GM23338 (cell line): ENCODE data around the gene ABCB11. TPM values are rescaled to one million over a fixed set of nuclear protein-coding genes. Genes with fewer than 3 reads are reported as not detected.

Experiments
- ATAC-seq: fragments of 200-7000 bp; cut with Tn5 transposase; 3 replicates; pipeline ENCODE4 v1.9.1; 2020
- DNase-seq: peaks from one replicate; pipeline ENCODE4 v3.0.0-alpha.2; 2015; ENCODE audit warnings: low spot score
- H2AFZ ChIP-seq: fragments of 200-600 bp; sonication (generic); 2 replicates; pipeline ENCODE4 v1.8.0; 2016; ENCODE audit warnings: antibody characterized with exemption, mild to moderate bottlenecking, moderate library complexity
- H3F3A ChIP-seq: fragments of 200-600 bp; sonication (generic); replicated peaks from 2 replicates; pipeline ENCODE4 v1.8.0; 2017; ENCODE audit warnings: antibody characterized with exemption, mixed run types, low read depth
- H3K27ac ChIP-seq: fragments of 200-600 bp; sonication (generic); 2 replicates; pipeline ENCODE4 v1.6.1; 2016; ENCODE audit warnings: low read depth
- H3K27me3 ChIP-seq: fragments of 200-600 bp; sonication (generic); 2 replicates; pipeline ENCODE4 v1.8.0; 2016; ENCODE audit warnings: mild to moderate bottlenecking, mixed run types, moderate library complexity; ENCODE audit not compliant: insufficient read depth
- H3K36me3 ChIP-seq: fragments of 200-600 bp; sonication (generic); 2 replicates; pipeline ENCODE4 v1.8.0; 2016; ENCODE audit warnings: mild to moderate bottlenecking; ENCODE audit not compliant: insufficient read depth
- H3K4me1 ChIP-seq: fragments of 200-600 bp; sonication (generic); 2 replicates; pipeline ENCODE4 v1.8.0; 2016; ENCODE audit warnings: mild to moderate bottlenecking, moderate library complexity; ENCODE audit not compliant: insufficient read depth
- H3K4me2 ChIP-seq: fragments of 200-600 bp; sonication (generic); 2 replicates; pipeline ENCODE4 v1.7.1; 2017; ENCODE audit warnings: mixed run types
- H3K4me3 ChIP-seq: fragments of 200-600 bp; sonication (generic); 2 replicates; pipeline ENCODE4 v1.6.1; 2016; ENCODE audit warnings: mixed run types
- H3K79me2 ChIP-seq: fragments of 200-600 bp; sonication (generic); replicated peaks from 2 replicates; pipeline ENCODE4 v1.8.0; 2017; ENCODE audit warnings: mild to moderate bottlenecking; ENCODE audit not compliant: insufficient read depth
- H3K9me2 ChIP-seq: fragments of 200-600 bp; sonication (generic); 2 replicates; pipeline ENCODE4 v1.8.0; 2017; ENCODE audit not compliant: insufficient read depth
- H4K20me1 ChIP-seq: fragments of 200-600 bp; sonication (generic); replicated peaks from 2 replicates; pipeline ENCODE4 v1.8.0; 2017; ENCODE audit warnings: mild to moderate bottlenecking; ENCODE audit not compliant: insufficient read depth
- H3K27ac Mint-ChIP-seq: 2 replicates; pipeline ENCODE4 v1.8.0; 2020; ENCODE audit warnings: inconsistent platforms, mild to moderate bottlenecking, moderate library complexity, mixed read lengths
- H3K27me3 Mint-ChIP-seq: 3 replicates; pipeline ENCODE4 v1.8.0; 2022; ENCODE audit warnings: low read depth, mild to moderate bottlenecking, moderate library complexity, mixed read lengths, inconsistent platforms; ENCODE audit not compliant: insufficient read depth, poor library complexity
- H3K36me3 Mint-ChIP-seq: 3 replicates; pipeline ENCODE4 v1.8.0; 2021; ENCODE audit warnings: low read depth, mild to moderate bottlenecking, inconsistent platforms, moderate library complexity, mixed read lengths
- H3K4me1 Mint-ChIP-seq: 3 replicates; pipeline ENCODE4 v1.8.0; 2020; ENCODE audit warnings: mild to moderate bottlenecking, inconsistent platforms, mixed read lengths
- H3K4me3 Mint-ChIP-seq: 3 replicates; pipeline ENCODE4 v1.8.0; 2021; ENCODE audit warnings: moderate library complexity, mild to moderate bottlenecking, inconsistent platforms, mixed read lengths
- H3K9me3 Mint-ChIP-seq: 3 replicates; pipeline ENCODE4 v1.8.0; 2020; ENCODE audit warnings: moderate library complexity, mild to moderate bottlenecking, inconsistent platforms, mixed read lengths
- CREB1 ChIP-seq: fragments of 250-450 bp; sonication (Bioruptor Pico); IDR thresholded peaks from 2 replicates; pipeline ENCODE4 v1.5.0; 2020; ENCODE audit warnings: low read depth, mild to moderate bottlenecking, moderate library complexity
- CTCF ChIP-seq, 2 experiments: fragments of 200-600 bp in 1 of 2; sonication (generic) in 1 of 2; conservative IDR thresholded peaks; 2 replicates each; pipeline versions ENCODE4 v1.5.1 to v1.6.1; 2016 to 2017; ENCODE audit warnings: antibody characterized with exemption in 2 of 2, low read depth in 2 of 2, mild to moderate bottlenecking in 2 of 2, moderate library complexity in 1 of 2
- ETS1 ChIP-seq: IDR thresholded peaks from 2 replicates; pipeline ENCODE4 v1.6.1; 2016; ENCODE audit warnings: antibody characterized with exemption
- EZH2 ChIP-seq: fragments of 200-600 bp; sonication (generic); IDR thresholded peaks from one replicate; pipeline ENCODE4 v1.8.0; 2017; ENCODE audit warnings: antibody characterized with exemption, mild to moderate bottlenecking, low read depth; ENCODE audit not compliant: unreplicated experiment
- EZH2phosphoT487 ChIP-seq: fragments of 200-600 bp; sonication (generic); IDR thresholded peaks from one replicate; pipeline ENCODE4 v1.8.1; 2018; ENCODE audit warnings: antibody characterized with exemption; ENCODE audit not compliant: unreplicated experiment
- JUNB ChIP-seq: IDR thresholded peaks from one replicate; pipeline ENCODE4 v1.6.1; 2016; ENCODE audit warnings: antibody characterized with exemption; ENCODE audit not compliant: unreplicated experiment
- NANOG ChIP-seq: IDR thresholded peaks from 2 replicates; pipeline ENCODE4 v1.6.1; 2016; ENCODE audit warnings: antibody characterized with exemption, borderline replicate concordance
- POLR2AphosphoS5 ChIP-seq: IDR thresholded peaks from 2 replicates; pipeline ENCODE4 v1.6.1; 2016; ENCODE audit warnings: antibody characterized with exemption, low read depth
- REST ChIP-seq: IDR thresholded peaks from one replicate; pipeline ENCODE4 v1.6.1; 2018; ENCODE audit warnings: antibody characterized with exemption; ENCODE audit not compliant: unreplicated experiment
- STAT1 ChIP-seq: IDR thresholded peaks from one replicate; pipeline ENCODE4 v1.6.1; 2016; ENCODE audit warnings: antibody characterized with exemption; ENCODE audit not compliant: unreplicated experiment
- ZNF114 ChIP-seq: fragments of 250-450 bp; sonication (Bioruptor Pico); IDR thresholded peaks from 2 replicates; pipeline ENCODE4 v1.5.0; 2020; ENCODE audit warnings: mild to moderate bottlenecking, moderate library complexity
- ZNF331 ChIP-seq: fragments of 250-450 bp; sonication (Bioruptor Pico); IDR thresholded peaks from 2 replicates; pipeline ENCODE4 v1.5.0; 2020; ENCODE audit warnings: low read depth, mild to moderate bottlenecking, moderate library complexity
- ZNF462 ChIP-seq: fragments of 250-450 bp; sonication (Bioruptor Pico); IDR thresholded peaks from 2 replicates; pipeline ENCODE4 v1.5.0; 2020; ENCODE audit warnings: mild to moderate bottlenecking, moderate library complexity
- polyA plus RNA-seq: library from polyadenylated mRNA; unstranded; fragments of >200 nt; fragmentation: Nextera tagmentation; extraction: Ambion mirVana; gene quantifications from 2 replicates; pipeline ENCODE4 v1.2.1, GENCODE V29; 2016
- total RNA-seq: library from RNA; depleted of rRNA; stranded (reverse); fragments of >200 nt; shearing (Covaris generic); gene quantifications from 2 replicates; pipeline ENCODE4 v1.2.3, GENCODE V29; 2014

Gene ABCB11
- total and polyA plus RNA-seq, 2 experiments from 2014 or later, result not detected

GRCh38 chr2:169034984-169035544 is 3.9 kb upstream of the ABCB11 start:
- DNase-seq, result no peak
- Histone ChIP-seq H3K4me2 (no peak overlapping the region), H2AFZ (no peak overlapping the region), H3K27ac (no peak overlapping the region), H3K4me3 (no peak overlapping the region), H3K9me2 (peaks cover 4% of the 10 kb centered on the region; the same call in 1 of the 2 replicates), H4K20me1 (no peaks in the 10 kb centered on the region), H3F3A (no peaks in the 10 kb centered on the region), H3K27me3 (no peaks in the 10 kb centered on the region), H3K79me2 (no peaks in the 10 kb centered on the region), H3K4me1 (no peaks in the 10 kb centered on the region; the same call in 1 of the 2 replicates), H3K36me3 (no peaks in the 10 kb centered on the region)
- Mint-ChIP-seq H3K4me3 (no peak overlapping the region), H3K36me3 (no peaks in the 10 kb centered on the region), H3K27ac (no peak overlapping the region), H3K9me3 (no peaks in the 10 kb centered on the region), H3K4me1 (peaks cover 14% of the 10 kb centered on the region; the same call in 2 of the 3 replicates), H3K27me3 (no peaks in the 10 kb centered on the region)
- no peak for TF ChIP-seq EZH2phosphoT487
- no peak for TF ChIP-seq REST
- no peak for TF ChIP-seq STAT1
- TF ChIP-seq NANOG, result no peak
- no peak for TF ChIP-seq ZNF114 (CRISPR knock-in tag)
- TF ChIP-seq CREB1, result no peak
- TF ChIP-seq POLR2AphosphoS5, result no peak
- no peak for TF ChIP-seq ZNF462 (CRISPR knock-in tag)
- no peak for TF ChIP-seq EZH2
- TF ChIP-seq JUNB, result no peak
- TF ChIP-seq ZNF331 (CRISPR knock-in tag), result no peak
- TF ChIP-seq ETS1, result no peak
- no peak for TF ChIP-seq CTCF (conservative IDR thresholded peaks at IDR 0.05; ENCODE audit: low read depth in 2 of 2)
- ATAC-seq, result no peak
